HCT116 (cell line): ENCODE data around the gene TEAD1. TPM values are rescaled to one million over a fixed set of nuclear protein-coding genes. Genes with fewer than 3 reads are reported as not detected.

Experiments
- ATAC-seq: fragments of 200-7000 bp; cut with Tn5 transposase; 2 replicates; pipeline ENCODE4 v1.9.1; 2020; ENCODE audit warnings: mild to moderate bottlenecking, moderate library complexity
- BruUV-seq: library from RNA; stranded (reverse); fragments of 400-500 nt; replicated peaks from 2 replicates; lab custom pipeline; 2021; lab: Mats Ljungman, UMichigan
- CTCF ChIA-PET: fragments of 300-600 bp; sonication (Branson Sonifier 250); formaldehyde crosslinking; loops from one replicate; lab custom pipeline; 2021; ENCODE audit warnings: antibody characterized with exemption; lab: Charles Lee
- POLR2A ChIA-PET: fragments of 300-600, 350-600 bp; sonication (Branson Sonifier 250); formaldehyde crosslinking; loops from one replicate; lab custom pipeline; 2021; ENCODE audit warnings: antibody characterized with exemption; lab: Charles Lee
- RAD21 ChIA-PET, 2 experiments: fragments of 300-600 bp; sonication (Branson Sonifier 250); formaldehyde crosslinking; loops; one replicate each; lab custom pipeline; 2023; ENCODE audit warnings: low total read pairs in 2 of 2; ENCODE audit not compliant: uncharacterized antibody in 2 of 2, unreplicated experiment in 2 of 2, low non-redundant PET in 1 of 2; lab: Charles Lee
- DNase-seq: peaks from one replicate; pipeline ENCODE4 v3.0.0-alpha.2; 2010; ENCODE audit warnings: low read depth, low spot score
- H2AFZ ChIP-seq: fragments of 200-600 bp; shearing (Covaris generic), sonication (generic); 2 replicates; pipeline ENCODE4 v1.6.1; 2017; ENCODE audit warnings: low read depth, mixed run types, mixed read lengths, antibody characterized with exemption, low read length; ENCODE audit not compliant: poor library complexity, severe bottlenecking
- H3K27ac ChIP-seq: 2 replicates; pipeline ENCODE4 v1.5.1; 2012; ENCODE audit warnings: low read depth, low read length
- H3K27me3 ChIP-seq: fragments of 200-600 bp; sonication (generic); 2 replicates; pipeline ENCODE4 v1.6.1; 2016; ENCODE audit warnings: mixed run types, low read length, mixed read lengths; ENCODE audit not compliant: insufficient read depth
- H3K36me3 ChIP-seq, 2 experiments: fragments of 200-500 bp in 1 of 2; fragments of 200-600 bp in 1 of 2; sonication (Bioruptor generic) in 1 of 2; sonication (generic) in 1 of 2; 2 replicates each; pipeline versions ENCODE4 v1.5.1 to v1.6.1; 2014 to 2016; ENCODE audit warnings: low read length in 2 of 2, inconsistent platforms in 1 of 2, mixed read lengths in 1 of 2, mixed run types in 1 of 2; ENCODE audit not compliant: insufficient read depth in 2 of 2, control insufficient read depth in 1 of 2
- H3K4me1 ChIP-seq, 2 experiments: fragments of 200-600 bp in 1 of 2; sonication (generic) in 1 of 2; 2 replicates each; pipeline versions ENCODE4 v1.5.1 to v1.6.1; 2012 to 2017; ENCODE audit warnings: low read length in 2 of 2, inconsistent platforms in 1 of 2, mild to moderate bottlenecking in 1 of 2, mixed read lengths in 1 of 2, mixed run types in 1 of 2, moderate library complexity in 1 of 2; ENCODE audit not compliant: insufficient read depth in 2 of 2, control insufficient read depth in 1 of 2
- H3K4me2 ChIP-seq: fragments of 200-600 bp; sonication (generic); 2 replicates; pipeline ENCODE4 v1.6.1; 2017; ENCODE audit warnings: mixed run types, low read length, mixed read lengths
- H3K4me3 ChIP-seq, 2 experiments: fragments of 200-600 bp in 1 of 2; sonication (generic) in 1 of 2; replicated peaks in 1 of 2; 2 replicates each; pipeline ENCODE4 v1.5.1; 2011 to 2016; ENCODE audit warnings: low read length in 2 of 2, control low read depth in 1 of 2, low read depth in 1 of 2, mild to moderate bottlenecking in 1 of 2, mixed read lengths in 1 of 2, mixed run types in 1 of 2
- H3K79me2 ChIP-seq: fragments of 200-600 bp; sonication (generic); 2 replicates; pipeline ENCODE4 v1.6.1; 2017; ENCODE audit warnings: mild to moderate bottlenecking, mixed run types, low read length, moderate library complexity, mixed read lengths; ENCODE audit not compliant: insufficient read depth
- H3K9ac ChIP-seq: fragments of 200-600 bp; sonication (generic); 2 replicates; pipeline ENCODE4 v1.6.1; 2016; ENCODE audit warnings: low read length, mixed read lengths
- H3K9me2 ChIP-seq: fragments of 200-600 bp; sonication (generic), shearing (Covaris generic); 2 replicates; pipeline ENCODE4 v1.6.1; 2017; ENCODE audit warnings: mixed run types, mild to moderate bottlenecking, moderate library complexity; ENCODE audit not compliant: insufficient read depth
- H3K9me3 ChIP-seq, 2 experiments: fragments of 200-500 bp in 1 of 2; fragments of 200-600 bp in 1 of 2; sonication (Bioruptor generic) in 1 of 2; sonication (generic) in 1 of 2; 2 replicates each; pipeline ENCODE4 v1.6.1; 2014 to 2017; ENCODE audit warnings: low read length in 2 of 2, mixed read lengths in 2 of 2, inconsistent platforms in 1 of 2, low read depth in 1 of 2, mild to moderate bottlenecking in 1 of 2, mixed run types in 1 of 2, moderate library complexity in 1 of 2; ENCODE audit not compliant: control insufficient read depth in 1 of 2, insufficient read depth in 1 of 2
- H4K20me1 ChIP-seq: fragments of 200-600 bp; sonication (generic), shearing (Covaris generic); 2 replicates; pipeline ENCODE4 v1.6.1; 2017; ENCODE audit warnings: mixed run types, mild to moderate bottlenecking, moderate library complexity; ENCODE audit not compliant: insufficient read depth
- CBX3 ChIP-seq: IDR thresholded peaks from 2 replicates; pipeline ENCODE4 v1.6.1; 2012; ENCODE audit warnings: low read depth
- CEBPB ChIP-seq: IDR thresholded peaks from 2 replicates; pipeline ENCODE4 v1.6.1; 2012; ENCODE audit warnings: low read depth
- EGR1 ChIP-seq: IDR thresholded peaks from 2 replicates; pipeline ENCODE4 v1.6.1; 2012; ENCODE audit warnings: low read depth
- ELF1 ChIP-seq: IDR thresholded peaks from 2 replicates; pipeline ENCODE4 v1.6.1; 2012; ENCODE audit warnings: low read depth, borderline replicate concordance
- EZH2 ChIP-seq: fragments of 200-600 bp; sonication (generic); IDR thresholded peaks from 2 replicates; pipeline ENCODE4 v1.6.1; 2017; ENCODE audit warnings: antibody characterized with exemption, mixed run types
- REST ChIP-seq: IDR thresholded peaks from 2 replicates; pipeline ENCODE4 v1.6.1; 2012; ENCODE audit warnings: low read depth
- SP1 ChIP-seq: IDR thresholded peaks from 2 replicates; pipeline ENCODE4 v1.6.1; 2012; ENCODE audit warnings: low read depth
- SRF ChIP-seq: IDR thresholded peaks from 2 replicates; pipeline ENCODE4 v1.6.1; 2012; ENCODE audit warnings: low read depth
- ZBTB33 ChIP-seq: IDR thresholded peaks from 2 replicates; pipeline ENCODE4 v1.6.1; 2011; ENCODE audit warnings: mild to moderate bottlenecking, low read length, moderate library complexity; ENCODE audit not compliant: insufficient replicate concordance; ENCODE audit errors: extremely low read depth
- ZFX ChIP-seq: fragments of 450-650 bp; IDR thresholded peaks from 2 replicates; pipeline ENCODE4 v1.6.1; 2017
- intact Hi-C: fragments of 100-400 bp; cut with micrococcal nuclease; formaldehyde crosslinking; loops from 2 replicates; pipeline ENCODE4 v1.10.0; 2022
- total RNA-seq: library from RNA; stranded (reverse); gene quantifications from one replicate; pipeline ENCODE4 v1.2.1, GENCODE V29; 2021; ENCODE audit not compliant: unreplicated experiment
- TF ChIP-seq, protein P1 (sequence below), 3 experiments: fragments of 200-600 bp in 1 of 3; sonication (generic) in 1 of 3; IDR thresholded peaks in 2 of 3; conservative IDR thresholded peaks in 1 of 3; 2 replicates each; pipeline ENCODE4 v1.5.1; 2012 to 2017; ENCODE audit warnings: low read depth in 2 of 3, low read length in 2 of 3, antibody characterized with exemption in 1 of 3, borderline replicate concordance in 1 of 3, control low read depth in 1 of 3, mild to moderate bottlenecking in 1 of 3, mixed read lengths in 1 of 3, mixed run types in 1 of 3, moderate library complexity in 1 of 3; ENCODE audit not compliant: insufficient read depth in 1 of 3

Gene TEAD1
- total RNA-seq, 1 experiment from 2014 or later, result 103 TPM

DNA sequence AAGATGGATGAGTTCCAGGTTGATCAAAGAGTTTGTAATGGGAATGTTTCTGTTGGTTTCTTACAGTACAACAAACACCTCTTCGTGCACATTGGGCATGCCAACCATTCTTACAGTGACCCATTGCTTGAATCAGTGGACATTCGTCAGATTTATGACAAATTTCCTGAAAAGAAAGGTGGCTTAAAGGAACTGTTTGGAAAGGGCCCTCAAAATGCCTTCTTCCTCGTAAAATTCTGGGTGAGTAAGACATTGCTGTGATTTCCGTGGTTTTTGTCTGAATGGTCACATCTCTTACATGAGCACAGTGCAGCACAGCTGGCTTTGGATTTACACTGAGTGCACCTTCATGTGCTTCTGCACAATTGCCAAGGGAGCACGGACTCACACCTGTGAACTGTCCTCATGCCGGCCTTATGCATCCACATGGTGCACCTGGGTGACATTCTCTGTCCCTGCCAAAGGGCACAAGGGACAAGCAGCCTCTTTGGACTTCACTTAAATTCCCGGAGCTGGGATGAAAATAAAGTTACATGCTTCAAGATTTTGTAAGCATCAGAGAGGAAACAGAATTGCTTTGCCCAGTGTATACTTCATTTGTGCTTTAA lies 227.8 kb downstream of the TEAD1 start:
- Histone ChIP-seq H3K27me3 (no peaks in the 10 kb centered on the region), H3K4me1 (peaks cover 0 to 4% of the 10 kb centered on the region in 2 experiments; a peak in 1 of 4 replicates), H3K36me3 (peaks cover 2 to 16% of the 10 kb centered on the region in 2 experiments; a peak in 2 of 4 replicates), H3K79me2 (no peaks in the 10 kb centered on the region), H4K20me1 (no peaks in the 10 kb centered on the region), H3K9me3 (no peaks in the 10 kb centered on the region), H3K4me2 (no peak overlapping the region), H3K4me3 (no peak overlapping the region)
- ChIA-PET CTCF (no interaction called here), RAD21 (interaction anchor here in 1 of 2 experiments (0.6 kb wide), 1 partner anchor 10 kb away, joined by 3 read pairs; no protein-coding TSS in a partner anchor)
- ATAC-seq (no peak), DNase-seq (no peak)
- BruUV-seq, result no TSS peak
- intact Hi-C loops, result no loop called here
- TF ChIP-seq CEBPB (no peak), SP1 (no peak), EGR1 (no peak), ZFX (no peak)
- TF ChIP-seq, all 23 proteins: peak for 0
- POLR2A ChIA-PET, result no interaction called here
- Histone ChIP-seq H3K9ac (no peak overlapping the region), H2AFZ (no peak overlapping the region), H3K9me2 (no peaks in the 10 kb centered on the region), H3K27ac (no peak overlapping the region)

DNA sequence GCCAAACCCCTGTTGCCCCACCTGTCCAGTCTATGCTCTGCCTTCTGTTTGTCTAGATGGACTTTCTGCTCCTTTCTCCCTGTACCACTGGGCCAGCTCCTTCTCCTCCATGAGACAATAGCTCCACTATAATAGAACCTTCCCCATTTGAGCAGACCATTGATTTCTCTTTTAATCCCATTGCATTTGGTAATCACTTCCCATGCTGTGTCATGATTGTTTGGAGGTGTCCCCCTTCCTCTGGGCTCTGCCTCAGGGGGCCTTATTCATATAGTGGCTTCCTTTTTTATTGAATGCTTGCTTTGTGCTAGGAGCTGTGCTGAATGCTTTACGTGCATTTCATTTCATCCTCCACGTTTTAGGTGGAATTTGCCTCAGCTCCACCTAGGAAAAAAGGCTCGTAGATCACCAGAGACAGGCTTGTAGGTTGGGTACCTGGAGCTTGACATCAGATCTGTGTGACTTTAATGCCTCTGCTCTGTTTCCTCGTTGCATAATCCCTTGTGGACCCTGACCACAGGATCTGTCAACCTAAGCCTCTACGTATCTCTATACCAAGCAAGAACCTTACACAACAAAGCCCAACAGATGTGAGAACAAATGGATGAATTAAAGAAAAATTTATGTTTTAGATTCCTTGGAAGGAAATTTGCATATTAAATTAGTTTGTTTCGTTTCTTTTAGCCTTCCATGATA lies 228.7 kb downstream of the TEAD1 start:
- H2AFZ ChIP-seq, result no peak overlapping the region
- intact Hi-C loops, result no loop called here
- H3K27me3 ChIP-seq, result no peaks in the 10 kb centered on the region
- peaks cover 2 to 16% of the 10 kb centered on the region in 2 experiments; a peak in 2 of 4 replicates for H3K36me3 ChIP-seq
- H3K9me3 ChIP-seq, result no peaks in the 10 kb centered on the region
- DNase-seq (no peak), ATAC-seq (no peak)
- no peaks in the 10 kb centered on the region for H3K79me2 ChIP-seq
- no peaks in the 10 kb centered on the region for H3K9me2 ChIP-seq
- ChIA-PET POLR2A (no interaction called here), RAD21 (interaction anchor here in 1 of 2 experiments (0.6 kb wide), 1 partner anchor 10 kb away, joined by 3 read pairs; no protein-coding TSS in a partner anchor), CTCF (no interaction called here)
- no peak overlapping the region for H3K9ac ChIP-seq
- no peak overlapping the region for H3K4me3 ChIP-seq
- H3K4me2 ChIP-seq, result no peak overlapping the region
- H4K20me1 ChIP-seq, result no peaks in the 10 kb centered on the region
- H3K4me1 ChIP-seq, result peaks cover 0 to 4% of the 10 kb centered on the region in 2 experiments; a peak in 1 of 4 replicates
- BruUV-seq, result no TSS peak
- H3K27ac ChIP-seq, result no peak overlapping the region
- TF ChIP-seq SRF (no peak), REST (no peak), CBX3 (no peak), ELF1 (no peak), EZH2 (no peak), ZBTB33 (no peak)
- TF ChIP-seq, protein P1, sequence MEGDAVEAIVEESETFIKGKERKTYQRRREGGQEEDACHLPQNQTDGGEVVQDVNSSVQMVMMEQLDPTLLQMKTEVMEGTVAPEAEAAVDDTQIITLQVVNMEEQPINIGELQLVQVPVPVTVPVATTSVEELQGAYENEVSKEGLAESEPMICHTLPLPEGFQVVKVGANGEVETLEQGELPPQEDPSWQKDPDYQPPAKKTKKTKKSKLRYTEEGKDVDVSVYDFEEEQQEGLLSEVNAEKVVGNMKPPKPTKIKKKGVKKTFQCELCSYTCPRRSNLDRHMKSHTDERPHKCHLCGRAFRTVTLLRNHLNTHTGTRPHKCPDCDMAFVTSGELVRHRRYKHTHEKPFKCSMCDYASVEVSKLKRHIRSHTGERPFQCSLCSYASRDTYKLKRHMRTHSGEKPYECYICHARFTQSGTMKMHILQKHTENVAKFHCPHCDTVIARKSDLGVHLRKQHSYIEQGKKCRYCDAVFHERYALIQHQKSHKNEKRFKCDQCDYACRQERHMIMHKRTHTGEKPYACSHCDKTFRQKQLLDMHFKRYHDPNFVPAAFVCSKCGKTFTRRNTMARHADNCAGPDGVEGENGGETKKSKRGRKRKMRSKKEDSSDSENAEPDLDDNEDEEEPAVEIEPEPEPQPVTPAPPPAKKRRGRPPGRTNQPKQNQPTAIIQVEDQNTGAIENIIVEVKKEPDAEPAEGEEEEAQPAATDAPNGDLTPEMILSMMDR (IDR thresholded peaks at IDR 0.05 in 2 of 3, conservative IDR thresholded peaks at IDR 0.05 in 1 of 3; ENCODE audit: borderline replicate concordance in 1 of 3, insufficient read depth in 1 of 3, low read depth in 2 of 3, low read length in 2 of 3), result no peak
